Erythroblast (primary cell): ENCODE data around the gene ABCB9.

Source experiments
- GATA1 ChIP-seq: IDR thresholded peaks from 2 replicates; pipeline ENCODE4 v1.6.1; 2011; ENCODE audit warnings: low read depth, mild to moderate bottlenecking, control low read depth, low read length, moderate library complexity
- POLR2A ChIP-seq: IDR thresholded peaks from 2 replicates; pipeline ENCODE4 v1.6.1; 2011; ENCODE audit warnings: mild to moderate bottlenecking, low read length

GRCh38 chr12:122964439-122965257, 1.6 kb downstream of the ABCB9 start:
- TF ChIP-seq POLR2A (no peak), GATA1 (no peak)
